SK-N-DZ (cell line): ENCODE results near the gene LIN54.
"Not testable (repeated sequence)": the region's sequence is repeated elsewhere in the genome, so short reads cannot be mapped to it uniquely, and the experiment has no call there.

Experiments used
- DNase-seq: peaks from one replicate; pipeline ENCODE4 v3.0.0-alpha.2; 2015; ENCODE audit warnings: low spot score

LIN54 gene

GRCh38 chr4:82948647-82949204 lies 61.9 kb downstream of the LIN54 start:
- DNase-seq = no peak

DNA sequence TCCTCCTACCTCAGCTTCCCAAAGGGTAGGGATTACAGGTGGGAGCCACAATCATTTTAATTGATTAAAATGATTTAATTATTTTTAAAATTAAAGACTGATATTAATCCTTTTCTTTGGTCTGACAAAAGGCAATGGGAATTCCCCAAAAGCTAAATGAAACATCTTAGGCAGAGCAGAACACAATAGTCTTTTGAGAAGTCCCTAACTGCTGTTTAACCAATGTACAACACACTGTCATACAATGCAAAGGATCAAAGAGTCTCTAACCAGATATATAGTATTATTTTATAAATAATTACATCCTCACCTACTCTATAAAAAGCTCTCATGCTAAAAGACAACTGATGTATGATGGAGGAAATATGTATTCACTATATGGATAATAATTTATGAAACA lies 63.1 kb downstream of the LIN54 start:
- DNase-seq = no peak

- DNase-seq = no peak
Observed at GRCh38 chr4:82939414-82939813, 71.2 kb downstream of the LIN54 start.

GRCh38 chr4:82934441-82934840 lies 76.2 kb downstream of the LIN54 start:
- DNase-seq = no peak

DNA sequence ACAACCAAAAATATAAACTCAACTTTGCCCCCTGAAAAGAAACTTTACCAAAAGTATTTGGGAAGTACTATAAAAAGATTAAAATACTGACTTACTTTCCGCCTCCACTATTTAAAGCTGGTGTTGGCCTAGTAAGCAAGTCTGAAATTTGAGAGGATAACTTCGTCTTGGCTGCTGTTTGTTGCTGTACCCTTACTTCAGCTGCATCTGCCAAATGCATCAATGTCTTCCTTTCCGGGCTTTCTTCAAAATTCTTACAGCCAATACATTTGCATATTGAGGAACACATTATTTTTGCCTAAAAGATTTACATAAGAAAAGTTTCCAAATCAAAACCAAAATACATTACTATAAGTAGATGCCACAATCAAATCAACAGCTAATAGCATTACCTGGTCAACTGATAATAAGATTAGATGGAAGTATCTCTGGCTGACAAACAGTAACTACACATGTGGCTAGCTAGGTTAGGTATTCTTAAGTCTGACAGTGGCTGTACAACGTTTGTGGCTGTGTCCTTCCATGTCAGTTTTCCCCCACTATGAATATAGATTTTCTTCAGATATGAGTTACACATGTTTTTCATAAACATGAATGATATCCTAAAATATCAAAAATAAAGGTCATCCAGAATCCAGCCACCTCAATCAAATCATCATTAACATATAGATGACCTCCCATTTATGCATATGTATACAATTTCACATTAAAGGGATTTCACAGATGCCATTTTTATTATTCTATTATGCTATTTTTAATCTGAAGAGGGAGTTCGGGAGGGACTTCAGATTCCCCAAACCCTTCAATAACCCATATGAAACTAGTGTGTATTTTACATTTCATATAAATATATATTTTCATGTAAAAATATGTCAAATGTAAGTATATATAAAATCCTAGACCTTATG lies 79.5 kb downstream of the LIN54 start:
- no peak for DNase-seq

GRCh38 chr4:82921795-82922194 lies 88.8 kb downstream of the LIN54 start:
- no peak for DNase-seq

GRCh38 chr4:82919386-82919785 lies 91.2 kb downstream of the LIN54 start:
- DNase-seq = no peak

DNA sequence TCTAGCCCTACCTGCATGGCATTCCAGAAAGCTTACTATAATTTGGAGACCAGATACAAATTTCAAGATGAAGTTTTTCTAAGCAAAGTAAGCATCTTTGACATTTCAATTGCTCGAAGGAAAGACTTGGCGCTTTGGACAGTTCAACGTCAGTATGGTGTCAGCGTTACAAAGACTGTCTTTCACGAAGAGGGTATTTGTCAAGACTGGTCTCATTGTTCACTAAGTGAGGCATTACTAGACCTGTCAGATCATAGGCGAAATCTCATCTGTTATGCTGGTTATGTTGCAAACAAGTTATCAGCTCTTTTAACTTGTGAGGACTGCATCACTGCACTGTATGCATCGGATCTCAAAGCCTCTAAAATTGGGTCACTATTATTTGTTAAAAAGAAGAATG lies 92.5 kb downstream of the LIN54 start:
- no peak for DNase-seq

DNA sequence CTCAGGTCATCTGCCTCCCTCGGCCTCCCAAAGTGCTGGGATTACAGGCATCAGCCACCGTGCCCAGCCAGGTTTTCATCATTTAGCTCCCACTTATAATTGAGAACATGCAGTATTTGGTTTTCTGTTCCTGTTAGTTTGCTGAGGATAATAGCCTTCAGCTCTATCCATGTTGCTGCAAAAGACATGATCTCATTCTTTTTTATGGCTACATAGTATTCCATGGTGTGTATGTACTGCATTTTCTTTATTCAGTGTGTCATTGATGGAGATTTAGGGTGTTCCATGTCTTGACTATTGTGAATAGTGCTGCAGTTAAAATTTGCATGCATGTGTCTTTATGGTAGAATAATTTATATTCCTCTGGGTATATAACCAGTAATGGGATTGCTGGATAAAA lies 96.7 kb downstream of the LIN54 start:
- DNase-seq = not testable (repeated sequence)

GRCh38 chr4:82913305-82913704 lies 97.3 kb downstream of the LIN54 start:
- DNase-seq = no peak

- no peak for DNase-seq
Observed at GRCh38 chr4:82909326-82909725, 101.3 kb downstream of the LIN54 start.

GRCh38 chr4:82906469-82906868 lies 104.2 kb downstream of the LIN54 start:
- no peak for DNase-seq

GRCh38 chr4:82905205-82905604 lies 105.4 kb downstream of the LIN54 start:
- no peak for DNase-seq

DNA sequence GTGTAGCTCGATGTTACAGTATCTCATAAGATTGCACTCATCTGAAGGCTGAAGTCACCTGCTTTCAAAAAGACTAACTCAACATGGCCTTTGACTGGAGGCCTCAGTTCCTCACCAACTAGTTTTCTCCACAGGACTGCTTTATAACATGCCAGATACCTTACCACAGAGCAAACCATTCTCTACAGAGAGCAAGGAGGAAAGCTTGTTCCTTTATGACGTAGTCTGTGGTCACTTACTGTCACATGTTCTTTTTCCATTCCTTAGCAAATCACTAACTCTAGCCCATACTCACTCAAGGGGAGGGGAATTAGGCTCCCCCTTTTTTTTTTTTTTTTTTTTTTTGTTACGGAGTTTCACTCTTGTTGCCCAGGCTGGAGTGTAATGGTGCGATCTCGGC lies 106.9 kb downstream of the LIN54 start:
- DNase-seq = no peak

GRCh38 chr4:82901183-82901718 lies 109.4 kb downstream of the LIN54 start:
- DNase-seq = no peak

DNA sequence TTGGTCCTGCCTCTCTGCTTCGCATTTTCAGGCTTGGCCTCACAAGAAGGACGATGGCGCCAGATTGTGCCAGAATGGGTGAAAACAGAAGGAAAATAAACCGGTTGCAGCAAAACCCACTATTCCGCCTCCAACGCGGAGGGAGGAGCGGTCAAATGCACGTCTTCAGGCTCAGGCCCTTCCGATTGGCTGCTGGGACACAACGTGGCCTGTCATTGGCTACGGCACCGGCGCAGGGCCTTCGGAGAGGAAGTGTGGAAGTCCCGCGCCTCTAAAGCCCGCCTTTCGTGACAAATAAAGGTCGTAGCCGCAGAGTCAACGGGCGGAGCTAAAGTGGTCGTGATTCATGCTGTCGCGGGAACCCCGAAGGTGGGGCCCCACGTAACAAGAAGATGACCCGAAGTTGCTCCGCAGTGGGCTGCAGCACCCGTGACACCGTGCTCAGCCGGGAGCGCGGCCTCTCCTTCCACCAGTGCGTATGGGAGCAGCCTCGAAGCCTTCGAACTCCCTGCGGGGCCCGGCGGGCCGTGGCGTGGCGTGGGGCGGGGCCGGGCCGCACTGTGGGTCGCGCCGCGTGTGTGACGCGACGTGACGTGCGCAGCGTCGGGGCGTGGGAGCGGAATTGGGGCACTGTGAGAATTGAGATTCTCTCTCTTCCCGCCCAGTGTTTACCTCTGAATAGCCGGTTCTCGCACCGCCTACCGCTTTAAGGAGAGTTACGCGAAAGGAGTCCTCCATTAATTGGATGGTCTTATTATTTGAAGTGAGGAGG lies 110.0 kb downstream of the LIN54 start, which contains the start of gene THAP9:
THAP9 (plus strand) TSS at position 325 of the 772 bp plus-strand sequence; CDS start at position 393, 68 bp downstream.
- peak; percentile 99 for DNase-seq

GRCh38 chr4:82900066-82900410 lies 110.6 kb downstream of the LIN54 start:
- no peak for DNase-seq

DNA sequence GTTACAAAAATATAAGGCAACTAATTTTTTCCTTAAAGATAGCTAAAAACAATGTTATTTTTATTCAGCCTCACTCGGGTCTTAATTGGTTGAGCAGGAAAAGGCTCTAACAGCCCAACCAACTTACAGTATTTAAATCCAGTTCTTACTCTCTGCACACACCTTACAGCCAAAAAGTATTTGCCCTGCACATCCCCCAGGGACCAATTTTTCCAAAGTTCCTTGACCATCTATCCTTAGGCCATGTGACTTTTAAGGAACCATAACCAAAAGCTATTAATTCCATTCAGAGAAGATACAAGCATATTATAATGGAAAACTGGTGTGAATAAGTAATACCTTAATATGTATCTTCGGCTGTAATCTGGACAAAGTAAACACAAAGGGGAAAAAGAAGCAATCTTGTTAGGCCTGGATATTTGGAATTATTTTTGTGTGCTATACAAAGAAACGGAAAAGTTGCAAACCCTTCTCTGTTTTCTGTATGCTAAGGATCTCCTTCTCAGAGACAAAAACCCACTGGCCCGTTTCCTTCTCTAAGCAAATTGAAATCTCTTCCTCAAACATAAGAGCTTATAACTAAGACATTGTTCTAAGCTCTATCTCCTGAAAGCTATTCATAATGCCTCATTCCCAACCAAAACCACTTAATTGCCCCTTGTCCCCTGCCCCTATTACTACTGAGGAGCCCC lies 111.1 kb downstream of the LIN54 start:
- DNase-seq = no peak

DNA sequence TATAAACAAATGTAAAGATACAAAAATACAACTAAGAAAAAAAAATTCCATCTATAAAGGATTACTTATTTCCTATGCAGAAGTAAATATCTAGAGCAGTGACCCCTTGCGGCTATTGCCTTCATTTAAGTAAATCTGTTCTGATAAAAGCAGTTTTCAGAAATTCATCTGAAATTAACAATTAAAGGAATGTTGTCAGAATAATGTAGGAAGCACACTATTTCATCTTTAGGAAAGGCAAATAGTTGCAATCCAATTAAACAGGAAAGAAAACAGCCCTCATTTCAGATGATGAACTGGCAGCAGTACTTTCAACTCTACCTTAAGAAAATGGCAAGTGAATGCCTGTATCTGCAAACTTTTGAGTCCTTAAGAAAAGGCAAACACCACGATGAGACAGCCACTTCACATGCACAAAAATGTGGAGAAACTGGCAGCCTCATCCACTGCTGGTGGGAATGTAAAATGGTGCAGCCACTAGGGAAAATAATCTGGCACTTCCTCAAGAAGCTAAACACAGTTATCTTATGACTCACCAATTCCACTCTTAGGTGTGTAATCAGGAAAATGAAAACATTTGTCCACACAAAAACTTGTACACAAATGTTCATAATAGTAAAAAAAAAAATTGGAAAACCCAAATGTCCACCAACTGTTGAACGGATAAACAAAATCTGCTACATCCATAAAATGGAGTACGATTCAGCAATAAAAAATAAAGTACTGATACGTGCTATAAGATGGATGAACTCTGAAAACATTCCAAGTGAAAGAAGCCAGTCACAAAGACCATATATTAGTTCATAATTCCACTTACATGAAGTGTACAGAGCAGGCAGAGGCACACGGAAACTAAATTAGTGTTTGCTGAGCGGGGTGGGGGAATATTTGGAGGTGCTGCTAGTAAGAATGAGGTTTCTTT lies 112.0 kb downstream of the LIN54 start:
- DNase-seq = peak; percentile 22

- DNase-seq = no peak
Observed at GRCh38 chr4:82896755-82897154, 113.9 kb downstream of the LIN54 start.
